ENCODE measurements around the gene OR6V1. TPM values are rescaled to one million over a fixed set of nuclear protein-coding genes. Genes with fewer than 3 reads are reported as not detected.

Gene OR6V1
- total and polyA plus RNA-seq, 2 donors from 2014 or later, result not detected

DNA sequence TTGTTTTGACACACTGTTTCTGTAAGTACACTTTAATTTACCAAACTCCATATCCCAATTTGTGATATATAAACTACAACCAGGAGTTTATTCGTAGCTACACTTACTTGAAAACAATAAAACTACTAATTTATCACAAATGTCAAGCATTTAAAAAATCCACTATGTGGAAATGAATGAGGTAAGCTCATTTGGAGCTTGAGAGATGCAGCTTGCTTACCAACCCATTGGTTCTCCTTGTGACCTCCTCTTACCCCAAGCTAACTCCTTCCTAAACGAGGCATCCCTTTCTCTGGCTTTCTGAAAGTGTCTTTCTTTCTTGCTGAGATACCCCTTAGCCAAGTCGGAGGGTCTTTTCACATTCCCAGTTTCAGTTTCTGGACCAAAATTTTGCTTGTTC lies 2.5 kb downstream of the OR6V1 start:
- intact Hi-C loops (cut with DNase I), result no loop called here
- DNase-seq (no peak), FAIRE-seq (no peak)

GRCh38 chr7:143055754-143056153 lies 3.6 kb downstream of the OR6V1 start:
- Histone ChIP-seq H3K4me1 (ENCODE audit: control insufficient read depth in 2 of 3, insufficient read depth in 2 of 3, low read depth in 1 of 3, low read length in 3 of 3) (no peaks in the 10 kb centered on the region), H3K27ac (ENCODE audit: low read depth in 2 of 2, low read length in 2 of 2) (no peak overlapping the region), H3K9ac (ENCODE audit: low read length in 3 of 3) (no peak overlapping the region), H3K4me3 (ENCODE audit: low read length in 3 of 3) (no peak overlapping the region), H3K9me3 (ENCODE audit: control insufficient read depth in 2 of 3, insufficient read depth in 1 of 3, low read length in 3 of 3) (no peaks in the 10 kb centered on the region), H3K36me3 (ENCODE audit: control insufficient read depth in 2 of 3, insufficient read depth in 3 of 3, low read length in 3 of 3) (no peaks in the 10 kb centered on the region), H3K27me3 (ENCODE audit: control insufficient read depth, insufficient read depth, low read length) (no peaks in the 10 kb centered on the region)
- DNase-seq (no peak), FAIRE-seq (no peak)
- intact Hi-C loops (cut with DNase I), result no loop called here
- TF ChIP-seq CTCF (IDR thresholded peaks at IDR 0.05; ENCODE audit: borderline replicate concordance, extremely low read depth, insufficient read depth), result no peak

More for the DNA sequence above, 2.5 kb downstream of the OR6V1 start:
- no peak overlapping the region for H3K27ac ChIP-seq (ENCODE audit: low read depth in 2 of 2, low read length in 2 of 2)
- no peak overlapping the region for H3K9ac ChIP-seq (ENCODE audit: low read length in 3 of 3)
- no peaks in the 10 kb centered on the region for H3K9me3 ChIP-seq (ENCODE audit: control insufficient read depth in 2 of 3, insufficient read depth in 1 of 3, low read length in 3 of 3)
- H3K27me3 ChIP-seq (ENCODE audit: control insufficient read depth, insufficient read depth, low read length), result no peaks in the 10 kb centered on the region
- H3K4me1 ChIP-seq (ENCODE audit: control insufficient read depth in 2 of 3, insufficient read depth in 2 of 3, low read depth in 1 of 3, low read length in 3 of 3), result no peaks in the 10 kb centered on the region
- no peak overlapping the region for H3K4me3 ChIP-seq (ENCODE audit: low read length in 3 of 3)
- TF ChIP-seq CTCF (IDR thresholded peaks at IDR 0.05; ENCODE audit: borderline replicate concordance, extremely low read depth, insufficient read depth), result no peak
- H3K36me3 ChIP-seq (ENCODE audit: control insufficient read depth in 2 of 3, insufficient read depth in 3 of 3, low read length in 3 of 3), result no peaks in the 10 kb centered on the region

DNA sequence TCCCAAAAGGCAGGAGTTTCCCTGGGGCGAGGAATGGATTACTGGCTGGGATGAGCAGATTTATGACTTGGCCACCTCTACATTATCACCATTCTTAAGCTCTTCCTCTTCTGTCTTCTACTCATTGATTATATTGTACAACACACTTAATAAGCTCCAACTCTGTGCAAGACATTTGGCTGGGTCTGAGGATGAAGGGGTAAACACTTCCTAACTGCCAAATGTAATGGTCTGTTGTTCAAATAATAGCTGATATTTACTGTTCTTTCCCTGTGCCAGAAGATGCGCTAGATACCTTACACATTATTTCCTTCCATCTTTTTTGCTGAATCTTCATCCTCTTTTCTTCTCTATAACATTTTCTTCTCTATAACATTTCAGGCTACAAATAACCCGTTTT lies 11.6 kb downstream of the OR6V1 start:
- H3K27me3 ChIP-seq (ENCODE audit: control insufficient read depth, insufficient read depth, low read length), result no peaks in the 10 kb centered on the region

More for the DNA sequence above, 11.6 kb downstream of the OR6V1 start:
- Histone ChIP-seq H3K4me3 (ENCODE audit: low read length in 3 of 3) (no peak overlapping the region), H3K9ac (ENCODE audit: low read length in 3 of 3) (no peak overlapping the region), H3K36me3 (ENCODE audit: control insufficient read depth in 2 of 3, insufficient read depth in 3 of 3, low read length in 3 of 3) (no peaks in the 10 kb centered on the region), H3K27ac (ENCODE audit: low read depth in 2 of 2, low read length in 2 of 2) (no peak overlapping the region), H3K4me1 (ENCODE audit: control insufficient read depth in 2 of 3, insufficient read depth in 2 of 3, low read depth in 1 of 3, low read length in 3 of 3) (no peaks in the 10 kb centered on the region), H3K9me3 (ENCODE audit: control insufficient read depth in 2 of 3, insufficient read depth in 1 of 3, low read length in 3 of 3) (no peaks in the 10 kb centered on the region)
- FAIRE-seq (no peak), DNase-seq (no peak)
- intact Hi-C loops (cut with DNase I), result no loop called here
- no peak for TF ChIP-seq CTCF (IDR thresholded peaks at IDR 0.05; ENCODE audit: borderline replicate concordance, extremely low read depth, insufficient read depth)
